ENCODE data around the gene STAP2.
"Not testable (repeated sequence)": the region's sequence is repeated elsewhere in the genome, so short reads cannot be mapped to it uniquely, and the experiment has no call there.

Gene STAP2

GRCh38 chr19:4298810-4299550 is 39.6 kb downstream of the STAP2 start:
- no peak for DNase-seq (ENCODE audit: low spot score)

DNA sequence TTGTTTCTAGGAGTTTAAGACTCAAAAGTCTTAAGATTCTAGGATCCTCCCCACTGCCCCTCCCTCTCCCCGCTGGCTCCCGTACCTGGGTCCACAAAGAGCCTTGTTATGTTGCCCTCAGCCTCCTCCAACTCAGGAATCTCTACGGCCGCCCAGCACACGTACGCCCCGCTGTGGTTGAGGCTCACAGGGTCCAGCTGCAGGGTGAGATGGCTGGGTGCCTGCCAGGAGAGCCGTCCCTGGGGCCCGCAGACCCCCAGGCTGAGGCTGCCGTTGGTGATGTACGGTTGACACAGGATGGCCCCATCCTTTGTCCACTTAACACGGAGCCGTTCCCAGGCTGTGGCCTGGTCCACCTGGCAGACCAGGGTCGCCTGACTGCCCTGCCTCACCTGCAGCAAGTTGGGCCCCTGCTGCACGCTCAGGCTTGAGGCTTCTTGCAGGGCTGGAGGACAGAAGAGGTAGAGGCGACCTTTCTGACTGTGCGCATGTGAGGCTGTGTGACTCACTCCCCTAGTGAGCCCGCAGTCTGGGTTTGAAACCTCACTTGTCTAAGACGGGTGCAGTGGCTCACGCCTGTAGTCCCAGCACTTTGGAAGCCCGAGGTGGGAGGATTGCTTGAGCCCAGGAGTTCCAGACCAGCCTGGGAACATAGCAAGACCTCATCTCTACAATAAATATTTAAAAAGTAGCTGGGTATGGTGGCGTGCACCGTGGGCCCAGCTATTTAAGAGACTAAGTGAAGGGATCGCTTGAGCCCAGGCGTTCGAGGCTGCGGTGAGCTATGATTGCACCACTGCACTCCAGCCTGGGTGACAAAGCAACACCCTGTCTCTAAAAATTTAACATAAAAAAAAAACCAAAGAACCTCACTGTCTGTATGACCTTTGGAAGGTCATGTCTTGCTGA is 40.5 kb downstream of the STAP2 start:
- peak; percentile 19 for DNase-seq (ENCODE audit: low spot score)

GRCh38 chr19:4295972-4296771 is 42.5 kb downstream of the STAP2 start:
- no peak for DNase-seq (ENCODE audit: low spot score)

DNA sequence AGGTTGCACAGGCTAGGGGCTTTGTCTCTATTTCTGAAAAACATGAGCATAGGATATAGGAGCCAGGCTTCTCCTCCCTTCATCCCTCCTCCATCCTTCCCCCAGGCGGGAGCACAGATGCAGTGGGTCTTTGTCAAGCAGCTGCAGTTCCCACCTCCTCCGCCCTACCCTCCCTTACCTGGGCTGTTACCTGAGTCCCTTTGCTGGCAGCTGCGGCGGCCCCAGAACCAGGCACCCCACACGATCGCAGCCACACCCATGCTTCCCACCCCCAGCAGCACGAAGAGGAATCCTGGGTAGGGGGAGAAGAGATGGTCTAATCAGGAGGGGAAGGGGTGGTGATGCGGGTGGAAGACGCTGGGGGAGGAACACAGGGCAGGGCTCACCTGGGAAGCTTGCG is 44.2 kb downstream of the STAP2 start:
- DNase-seq (ENCODE audit: low spot score): no peak

- DNase-seq (ENCODE audit: low spot score): no peak
Observed at GRCh38 chr19:4292515-4292914, 46.1 kb downstream of the STAP2 start.

DNA sequence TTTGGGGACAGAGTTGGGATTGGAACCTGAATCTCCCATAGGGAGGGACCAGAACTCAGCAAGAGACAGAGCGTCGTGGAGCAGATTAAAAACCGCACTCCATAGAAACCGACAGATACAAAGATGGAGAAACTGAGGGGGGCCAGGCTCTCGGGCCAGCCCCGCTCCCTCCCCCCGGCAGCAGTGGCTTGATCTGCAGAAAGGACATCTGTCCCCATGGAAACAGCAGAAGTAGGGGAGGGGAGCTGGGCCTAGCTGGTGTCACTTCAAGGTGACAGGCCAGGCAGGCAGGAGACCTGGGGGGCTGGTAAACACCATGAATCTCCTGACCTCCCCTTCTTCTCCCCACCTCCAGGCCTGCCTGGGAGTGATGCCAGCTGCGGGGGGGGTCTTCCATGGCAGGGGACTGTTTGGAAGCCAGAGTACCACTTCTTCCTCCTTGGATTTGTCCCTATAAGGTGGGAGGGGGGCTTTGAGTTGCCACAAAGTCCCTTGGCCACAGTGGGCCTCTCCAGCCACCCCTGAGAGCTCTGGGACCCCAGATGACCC is 47.4 kb downstream of the STAP2 start:
- no peak for DNase-seq (ENCODE audit: low spot score)

DNA sequence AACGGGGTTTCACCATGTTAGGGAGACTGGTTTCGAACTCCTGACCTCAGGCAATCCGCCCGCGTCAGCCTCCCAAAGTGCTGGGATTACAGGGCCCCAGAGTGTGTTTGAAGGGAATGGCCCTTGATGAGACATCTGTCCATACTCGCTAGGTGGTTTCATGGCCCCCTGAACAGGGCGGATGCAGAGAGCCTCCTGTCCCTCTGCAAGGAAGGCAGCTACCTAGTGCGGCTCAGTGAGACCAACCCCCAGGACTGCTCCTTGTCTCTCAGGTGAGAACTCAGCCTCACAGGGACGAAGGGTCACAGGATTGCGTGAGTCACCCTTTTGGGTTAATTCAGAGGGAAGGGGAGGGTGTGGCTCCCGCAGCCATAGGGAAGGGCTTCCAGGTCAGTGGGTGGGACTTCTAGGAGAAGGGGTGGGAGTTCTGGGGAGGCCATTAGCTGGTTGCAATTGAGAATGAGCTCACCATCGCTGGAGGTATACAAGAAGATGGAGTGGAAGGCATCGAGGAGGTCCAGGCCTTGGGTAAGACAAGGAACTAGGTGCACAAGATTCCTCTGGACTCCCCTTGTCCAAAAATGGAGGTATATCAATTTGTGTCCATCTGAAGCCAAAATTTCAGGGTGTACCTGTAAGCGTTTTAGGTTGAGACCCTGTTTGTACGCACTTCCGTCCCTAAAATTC is 50.4 kb downstream of the STAP2 start:
- DNase-seq (ENCODE audit: low spot score): no peak

GRCh38 chr19:4286141-4286540 is 52.5 kb downstream of the STAP2 start:
- not testable (repeated sequence) for DNase-seq (ENCODE audit: low spot score)

DNA sequence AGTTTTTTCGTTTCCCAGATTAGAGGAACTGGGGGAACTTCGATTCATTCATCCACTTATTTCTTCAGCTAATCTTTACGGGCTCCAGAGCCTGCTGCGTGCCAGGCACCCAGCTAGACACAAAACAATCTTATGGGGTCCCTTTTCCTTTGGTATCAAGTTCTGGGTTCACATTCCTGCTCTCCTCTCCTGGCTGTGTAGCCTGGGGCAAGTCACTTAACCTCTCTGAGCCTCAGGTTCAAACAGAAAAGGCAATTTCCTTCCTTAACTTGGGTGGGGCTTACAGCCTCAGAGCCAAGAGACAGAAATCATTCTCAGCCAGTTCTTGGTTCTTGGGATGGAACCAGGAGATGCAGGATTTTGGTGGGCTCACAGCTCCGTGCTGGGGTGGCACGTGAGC is 53.7 kb downstream of the STAP2 start:
- no peak for DNase-seq (ENCODE audit: low spot score)

- no peak for DNase-seq (ENCODE audit: low spot score)
Observed at GRCh38 chr19:4284176-4284958, 54.3 kb downstream of the STAP2 start.

GRCh38 chr19:4279530-4280422 is 58.9 kb downstream of the STAP2 start:
- DNase-seq (ENCODE audit: low spot score): no peak

GRCh38 chr19:4279267-4279529 is 59.4 kb downstream of the STAP2 start:
- DNase-seq (ENCODE audit: low spot score): no peak

DNA sequence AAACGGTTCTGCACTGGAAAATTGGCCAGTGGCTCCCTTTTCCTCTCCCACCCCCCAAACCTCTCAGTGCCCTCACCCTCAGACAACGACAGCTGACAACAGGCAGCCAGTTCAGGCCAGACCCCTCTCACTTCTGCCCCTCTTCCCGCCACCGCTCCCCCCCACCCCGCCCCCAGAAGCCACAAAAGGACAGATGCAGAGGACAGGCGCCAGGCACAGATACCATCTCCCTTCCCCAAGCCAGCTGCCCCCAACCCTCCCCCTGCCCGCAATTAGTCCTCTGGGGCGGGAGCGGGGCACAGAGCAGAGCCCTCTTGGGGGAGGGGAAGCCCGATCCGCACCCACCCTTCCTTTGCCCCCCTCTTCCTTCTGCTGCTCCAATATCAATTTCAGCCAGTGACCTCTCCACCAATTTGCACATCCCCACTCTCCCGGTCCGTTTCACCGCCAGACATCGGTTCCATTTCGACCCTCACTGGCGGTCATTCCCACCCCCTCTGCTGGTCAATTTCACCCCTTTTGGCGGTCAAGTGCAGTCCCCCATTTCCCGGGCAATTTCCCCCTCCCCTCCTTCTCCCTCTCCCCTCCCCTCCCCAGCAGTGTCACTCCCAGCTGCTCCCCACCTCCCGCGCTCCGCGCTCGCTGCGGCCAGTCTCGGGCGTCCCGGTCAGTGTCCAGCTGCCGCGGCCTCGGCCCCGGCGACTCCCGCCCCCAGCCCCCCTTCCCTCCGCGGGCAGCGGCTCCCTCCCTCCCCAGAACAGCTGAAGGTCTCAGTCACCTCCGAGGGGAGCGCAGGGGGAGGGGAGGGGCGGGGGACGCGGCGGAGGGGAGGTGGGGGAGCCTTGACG is 60.0 kb downstream of the STAP2 start, which contains the start of gene SHD:
Gene SHD (plus strand): TSS at position 848 of the 848 bp plus-strand sequence. CDS start 798 bp downstream, outside the sequence.
- DNase-seq (ENCODE audit: low spot score): no peak

- no peak for DNase-seq (ENCODE audit: low spot score)
Observed at GRCh38 chr19:4278010-4278409, 60.6 kb downstream of the STAP2 start.

DNA sequence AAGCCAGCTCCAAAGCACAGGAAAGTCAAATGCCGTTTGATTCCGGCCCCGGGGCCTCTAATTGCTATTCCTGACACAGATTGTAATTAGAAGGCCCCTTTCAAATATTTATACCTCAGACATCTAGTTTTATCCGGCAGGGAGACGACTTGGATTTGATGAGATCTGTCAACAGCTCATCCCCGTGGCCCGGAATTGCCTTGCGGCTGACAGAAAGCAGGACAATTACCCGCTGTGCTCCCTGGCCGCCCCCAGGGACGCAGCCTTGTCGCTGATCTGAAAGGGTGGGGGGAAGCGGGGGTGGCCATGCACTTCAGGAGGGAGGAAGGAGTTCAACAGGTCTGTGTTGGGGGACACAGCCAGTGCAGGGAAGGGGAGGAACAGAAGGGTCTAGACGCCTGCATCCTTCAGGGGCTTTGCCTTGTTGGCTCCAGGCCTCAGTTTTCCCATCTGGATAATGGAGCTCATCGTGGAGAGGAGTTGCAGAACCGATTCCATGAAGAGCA is 61.4 kb downstream of the STAP2 start:
- no peak for DNase-seq (ENCODE audit: low spot score)

DNA sequence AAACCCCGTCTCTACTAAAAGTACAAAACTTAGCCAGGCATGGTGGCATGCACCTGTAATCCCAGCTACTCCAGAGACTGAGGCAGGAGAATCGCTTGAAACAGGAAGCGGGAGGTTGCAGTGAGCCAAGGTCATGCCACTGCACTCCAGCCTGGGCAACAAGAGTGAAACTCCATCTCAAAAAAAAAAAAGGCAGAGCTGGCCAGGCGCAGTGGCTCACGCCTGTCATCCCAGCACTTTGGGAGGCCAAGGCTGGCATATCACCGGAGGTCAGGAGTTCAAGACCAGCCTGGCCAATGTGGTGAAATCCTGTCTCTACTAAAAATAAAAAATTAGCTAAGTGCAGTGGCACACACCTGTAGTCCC is 64.3 kb downstream of the STAP2 start:
- DNase-seq (ENCODE audit: low spot score): not testable (repeated sequence)

Measured in activated CD4-positive, alpha-beta T cell treated with anti-CD3 and anti-CD28 coated beads, Interleukin-2, Interleukin-4, amounts not matched to agents 100 ng/mL and 50 ng/mL, durations not matched to agents 16 hours and 8 hours (primary cell).